Stimulated activated CD8-positive, alpha-beta memory T cell treated with anti-CD3 and anti-CD28 coated beads, Interleukin-4, amount 100 ng/mL, for 4 hours (primary cell): Measurements from ENCODE around the gene MICAL3.
"Not testable (repeated sequence)": the region's sequence is repeated elsewhere in the genome, so short reads cannot be mapped to it uniquely, and the experiment has no call there.

ENCODE experiments used
- DNase-seq, 2 donors: peaks; one replicate each; pipeline ENCODE4 v3.0.0-alpha.2; 2020; ENCODE audit warnings: low read depth in 2 of 2, low spot score in 1 of 2

Gene MICAL3

GRCh38 chr22:18032455-18033101, 8.2 kb upstream of the MICAL3 start:
- no peak for DNase-seq

GRCh38 chr22:18031695-18032454, 7.5 kb upstream of the MICAL3 start:
- no peak for DNase-seq

- DNase-seq: no peak
Measured at GRCh38 chr22:18029686-18030267, 5.4 kb upstream of the MICAL3 start.

GRCh38 chr22:18028817-18029527, 4.6 kb upstream of the MICAL3 start:
- DNase-seq: no peak

GRCh38 chr22:18025898-18026297, 1.5 kb upstream of the MICAL3 start:
- not testable (repeated sequence) for DNase-seq

- DNase-seq: no peak
Measured at GRCh38 chr22:18024956-18025720, 777 bp upstream of the MICAL3 start.

- no peak for DNase-seq
Measured at GRCh38 chr22:18023509-18024275, 669 bp downstream of the MICAL3 start.

GRCh38 chr22:18022876-18023275, 1.5 kb downstream of the MICAL3 start:
- DNase-seq: no peak

- no peak for DNase-seq
Measured at GRCh38 chr22:18021431-18021830, 2.9 kb downstream of the MICAL3 start.

- not testable (repeated sequence) for DNase-seq
Measured at GRCh38 chr22:18020743-18021142, 3.6 kb downstream of the MICAL3 start.

- DNase-seq: no peak
Measured at GRCh38 chr22:18013947-18014346, 10.4 kb downstream of the MICAL3 start.

- DNase-seq: no peak
Measured at GRCh38 chr22:18013436-18013835, 10.9 kb downstream of the MICAL3 start.

GRCh38 chr22:18012531-18012930, 11.8 kb downstream of the MICAL3 start:
- no peak for DNase-seq

GRCh38 chr22:18010266-18010665, 14.1 kb downstream of the MICAL3 start:
- DNase-seq: no peak

- DNase-seq: no peak
Measured at GRCh38 chr22:18008136-18008535, 16.2 kb downstream of the MICAL3 start.

- DNase-seq: no peak
Measured at GRCh38 chr22:18005201-18005926, 19.0 kb downstream of the MICAL3 start.

GRCh38 chr22:18001894-18002315, 22.5 kb downstream of the MICAL3 start:
- not testable (repeated sequence) for DNase-seq

- peak; percentile 20 to 28 for DNase-seq
Measured at GRCh38 chr22:18001040-18001893, 23.1 kb downstream of the MICAL3 start.
